Transverse colon (tissue), 4 donors: ENCODE data around the gene PTPRN2. TPM values are rescaled to one million over a fixed set of nuclear protein-coding genes. Genes with fewer than 3 reads are reported as not detected.

Experiments
- DNase-seq: peaks from one replicate; pipeline ENCODE4 v3.0.0-alpha.2; 2019
- H3K27ac ChIP-seq, 4 donors: fragments of 200-600 bp; sonication (generic); 2 replicates each; pipeline ENCODE4 v1.5.1; 2016 to 2018; ENCODE audit warnings: inconsistent platforms in 4 of 4
- H3K27me3 ChIP-seq: fragments of 200-600 bp; sonication (generic); 2 replicates; pipeline ENCODE4 v1.5.1; 2017; ENCODE audit warnings: inconsistent platforms
- H3K36me3 ChIP-seq, 4 donors: fragments of 200-600 bp; sonication (generic); 2 replicates each; pipeline ENCODE4 v1.5.1; 2017 to 2019; ENCODE audit warnings: inconsistent platforms in 4 of 4
- H3K4me1 ChIP-seq, 4 donors: fragments of 200-600 bp; sonication (generic); 2 replicates each; pipeline ENCODE4 v1.5.1; 2017 to 2020; ENCODE audit warnings: inconsistent platforms in 4 of 4
- H3K4me3 ChIP-seq, 4 donors: fragments of 200-600 bp; sonication (generic); 1 replicate in 1 of 4; 2 replicates in 3 of 4; pipeline versions ENCODE4 v1.5.1 to v1.6.1; 2017 to 2019; ENCODE audit warnings: inconsistent platforms in 4 of 4
- H3K9me3 ChIP-seq, 2 donors: fragments of 200-600 bp; sonication (generic); 2 replicates each; pipeline ENCODE4 v1.5.1; 2017 to 2019; ENCODE audit warnings: inconsistent platforms in 2 of 2
- CTCF ChIP-seq, 5 experiments: fragments of 200-600 bp in 3 of 5; fragments of 450-650 bp in 2 of 5; sonication (generic) in 3 of 5; IDR thresholded peaks; 1 replicate in 2 of 5; 2 replicates in 3 of 5; pipeline ENCODE4 v1.5.1; 2016 to 2017; ENCODE audit warnings: antibody characterized with exemption in 5 of 5, inconsistent platforms in 3 of 5, mild to moderate bottlenecking in 2 of 5, moderate library complexity in 1 of 5
- EP300 ChIP-seq: sonication (generic); formaldehyde crosslinking; IDR thresholded peaks from one replicate; pipeline ENCODE4 v1.6.1; 2017; ENCODE audit warnings: antibody characterized with exemption, low read depth
- POLR2A ChIP-seq: fragments of 450-650 bp; IDR thresholded peaks from one replicate; pipeline ENCODE4 v1.6.1; 2016; ENCODE audit warnings: antibody characterized with exemption, mild to moderate bottlenecking, moderate library complexity
- POLR2AphosphoS5 ChIP-seq, 3 donors: sonication (generic); formaldehyde crosslinking; IDR thresholded peaks; one replicate each; pipeline ENCODE4 v1.6.1; 2016; ENCODE audit warnings: antibody characterized with exemption in 3 of 3
- WGBS, 2 donors: methylation state at CpG; one replicate each; pipeline ENCODE4 v1.1.5; 2018; ENCODE audit warnings: low coverage in 1 of 2; 5-methylcytosine and 5-hydroxymethylcytosine counted together
- in situ Hi-C, 4 donors: fragments of 200-750 bp; cut with MboI; loops; one replicate each; pipeline versions ENCODE4 v1.15.0 to v1.15.1; 2017; ENCODE audit warnings: low sequenced_read_pairs in 3 of 4, low pct_ligation_motif_present in 1 of 4, low pct_unique_long_range_greater_than_20kb in 1 of 4
- intact Hi-C: fragments of 100-400 bp; cut with DNase I; formaldehyde crosslinking; loops from one replicate; pipeline ENCODE4 v1.15.1; 2023; ENCODE audit warnings: low total_unique reads
- total RNA-seq, 4 donors: library from RNA; depleted of rRNA; stranded (reverse); fragments of >200 nt; gene quantifications; one replicate each; pipeline ENCODE4 v1.1.0, GENCODE V29; 2016

The PTPRN2 gene
- total RNA-seq, 4 donors from 2014 or later, result 15.4 to 31.1 (median 21.8) TPM

GRCh38 chr7:157772486-157773130 is 815.0 kb downstream of the PTPRN2 start:
- in situ Hi-C loops (no loop called here), intact Hi-C loops (no loop called here)
- no peak overlapping the region for H3K27ac ChIP-seq
- peaks cover 5% of the 10 kb centered on the region for H3K27me3 ChIP-seq
- no peaks in the 10 kb centered on the region for H3K4me1 ChIP-seq
- WGBS, 2 donors, result 90% methylated on average over 19 of the region's 21 CpGs; no CpG with 5 or more reads in 1 of the 2 donors
- no peaks in the 10 kb centered on the region for H3K36me3 ChIP-seq
- TF ChIP-seq EP300, result no peak
- TF ChIP-seq POLR2A, result no peak
- TF ChIP-seq CTCF (IDR thresholded peaks at IDR 0.05), result no peak
- no peak for TF ChIP-seq POLR2AphosphoS5 (IDR thresholded peaks at IDR 0.05)
- H3K4me3 ChIP-seq, result no peak overlapping the region
- H3K9me3 ChIP-seq, result no peaks in the 10 kb centered on the region
- no peak for DNase-seq

GRCh38 chr7:157771689-157772088 is 815.9 kb downstream of the PTPRN2 start:
- no peak for DNase-seq
- Histone ChIP-seq H3K4me1 (no peaks in the 10 kb centered on the region), H3K36me3 (no peaks in the 10 kb centered on the region), H3K27ac (no peak overlapping the region), H3K9me3 (no peaks in the 10 kb centered on the region), H3K27me3 (peaks cover 5% of the 10 kb centered on the region), H3K4me3 (no peak overlapping the region)
- intact Hi-C loops (no loop called here), in situ Hi-C loops (no loop called here)
- WGBS, 2 donors, result 81 to 100% methylated on average over 5 to 6 of the region's 6 CpGs
- TF ChIP-seq POLR2A (no peak), CTCF (IDR thresholded peaks at IDR 0.05) (no peak), POLR2AphosphoS5 (IDR thresholded peaks at IDR 0.05) (no peak), EP300 (no peak)

- intact Hi-C loops (no loop called here), in situ Hi-C loops (no loop called here)
- 91% methylated on average over 10 of the region's 13 CpGs; no CpG with 5 or more reads in 1 of the 2 donors for WGBS, 2 donors
- Histone ChIP-seq H3K27ac (no peak overlapping the region), H3K4me3 (no peak overlapping the region), H3K4me1 (no peaks in the 10 kb centered on the region), H3K9me3 (no peaks in the 10 kb centered on the region), H3K27me3 (peaks cover 5% of the 10 kb centered on the region), H3K36me3 (no peaks in the 10 kb centered on the region)
- DNase-seq, result no peak
- no peak for TF ChIP-seq EP300
- no peak for TF ChIP-seq POLR2A
- no peak for TF ChIP-seq POLR2AphosphoS5 (IDR thresholded peaks at IDR 0.05)
- TF ChIP-seq CTCF (IDR thresholded peaks at IDR 0.05), result no peak
These were observed 816.8 kb downstream of the PTPRN2 start for GRCh38 chr7:157770716-157771320.

GRCh38 chr7:157769526-157770215 is 818.0 kb downstream of the PTPRN2 start:
- in situ Hi-C loops, result no loop called here
- Histone ChIP-seq H3K4me1 (no peaks in the 10 kb centered on the region), H3K27me3 (peaks cover 5% of the 10 kb centered on the region), H3K36me3 (no peaks in the 10 kb centered on the region), H3K27ac (no peak overlapping the region), H3K9me3 (no peaks in the 10 kb centered on the region), H3K4me3 (no peak overlapping the region)
- TF ChIP-seq CTCF (IDR thresholded peaks at IDR 0.05) (no peak), EP300 (no peak), POLR2A (no peak), POLR2AphosphoS5 (IDR thresholded peaks at IDR 0.05) (no peak)
- DNase-seq, result no peak
- intact Hi-C loops, result no loop called here
- 82 to 94% methylated on average over 7 to 19 of the region's 19 CpGs for WGBS, 2 donors
